Left lung (tissue), 10 donors: ENCODE data around the gene LHFPL3. TPM values are rescaled to one million over a fixed set of nuclear protein-coding genes. Genes with fewer than 3 reads are reported as not detected.

Experiments used
- ATAC-seq: fragments of 200-7000 bp; cut with Tn5 transposase; one replicate; pipeline ENCODE4 v1.9.1; 2020; ENCODE audit warnings: moderate library complexity
- DNase-seq, 4 donors: peaks; one replicate each; pipeline ENCODE4 v3.0.0-alpha.2; 2013 to 2020
- H3K27ac ChIP-seq, 2 donors: fragments of 200-600 bp; sonication (generic) in 1 of 2; one replicate each; pipeline versions ENCODE4 v1.5.0 to v1.8.0; 2020 to 2021
- H3K27me3 ChIP-seq, 2 donors: fragments of 200-600 bp; sonication (generic) in 1 of 2; one replicate each; pipeline versions ENCODE4 v1.5.0 to v1.8.0; 2020 to 2021
- H3K36me3 ChIP-seq, 2 donors: fragments of 200-600 bp; sonication (generic) in 1 of 2; one replicate each; pipeline versions ENCODE4 v1.5.0 to v1.8.0; 2020 to 2021
- H3K4me1 ChIP-seq, 2 donors: fragments of 200-600 bp; one replicate each; pipeline ENCODE4 v1.8.0; 2021
- H3K4me3 ChIP-seq, 2 donors: fragments of 200-600 bp; sonication (generic) in 1 of 2; one replicate each; pipeline versions ENCODE4 v1.5.0 to v1.8.0; 2020 to 2021; ENCODE audit warnings: mild to moderate bottlenecking in 1 of 2
- H3K9me3 ChIP-seq, 2 donors: fragments of 200-600 bp; sonication (generic) in 1 of 2; one replicate each; pipeline versions ENCODE4 v1.5.0 to v1.8.0; 2020 to 2021
- CTCF ChIP-seq, 2 donors: fragments of 200-600 bp; sonication (generic) in 1 of 2; IDR thresholded peaks; one replicate each; pipeline versions ENCODE4 v1.5.0 to v1.8.0; 2021; ENCODE audit warnings: antibody characterized with exemption in 2 of 2
- intact Hi-C, 2 donors: fragments of 100-400 bp; cut with DNase I; formaldehyde crosslinking; loops; one replicate each; pipeline versions ENCODE4 v1.11.2 to v1.14.2; 2022
- polyA plus RNA-seq, 6 donors: library from polyadenylated mRNA; unstranded; fragments of 120-200 nt; gene quantifications; one replicate each; pipeline ENCODE4 v1.2.1, GENCODE V29; 2013; ENCODE audit not compliant: insufficient read length in 6 of 6
- total RNA-seq, 2 donors: library from RNA; stranded (reverse); fragmentation: NEBNext Ultra II Directional; extraction: Animal tissue kit (Norgen Biotek cat#: 25700); gene quantifications; one replicate each; pipeline ENCODE4 v1.2.1, GENCODE V29; 2021
- donor health status: DM: no; HTN: yes; CAD: no.
- donor health status: DM: no; HTN: no; CAD: no.

The LHFPL3 gene
- total and polyA plus RNA-seq, 8 donors, result 1.0 to 3.7 (median 2.5) TPM; not detected in 2

- no peak overlapping the region for H3K4me3 ChIP-seq
- intact Hi-C loops, result no loop called here
- TF ChIP-seq CTCF (IDR thresholded peaks at IDR 0.05), result no peak
These were observed 462.0 kb downstream of the LHFPL3 start for GRCh38 chr7:104790440-104790839.

GRCh38 chr7:104791080-104791479 lies 462.7 kb downstream of the LHFPL3 start:
- Histone ChIP-seq H3K27ac (no peak overlapping the region), H3K9me3 (no peaks in the 10 kb centered on the region), H3K4me1 (no peaks in the 10 kb centered on the region), H3K36me3 (no peaks in the 10 kb centered on the region), H3K4me3 (no peak overlapping the region), H3K27me3 (no peaks in the 10 kb centered on the region)
- no peak for ATAC-seq
- TF ChIP-seq CTCF (IDR thresholded peaks at IDR 0.05), result no peak
- intact Hi-C loops, result no loop called here
- DNase-seq, result no peak

More at GRCh38 chr7:104790440-104790839, 462.0 kb downstream of the LHFPL3 start:
- Histone ChIP-seq H3K4me1 (no peaks in the 10 kb centered on the region), H3K27ac (no peak overlapping the region), H3K9me3 (no peaks in the 10 kb centered on the region), H3K36me3 (no peaks in the 10 kb centered on the region), H3K27me3 (no peaks in the 10 kb centered on the region)
- no peak for ATAC-seq
- DNase-seq, result no peak

- H3K4me3 ChIP-seq, result no peak overlapping the region
- no peaks in the 10 kb centered on the region for H3K9me3 ChIP-seq
- H3K36me3 ChIP-seq, result no peaks in the 10 kb centered on the region
- TF ChIP-seq CTCF (IDR thresholded peaks at IDR 0.05), result no peak
- intact Hi-C loops, result no loop called here
- no peak overlapping the region for H3K27ac ChIP-seq
- no peaks in the 10 kb centered on the region for H3K27me3 ChIP-seq
- no peaks in the 10 kb centered on the region for H3K4me1 ChIP-seq
- DNase-seq (no peak), ATAC-seq (no peak)
These were observed 464.7 kb downstream of the LHFPL3 start for GRCh38 chr7:104793066-104793465.

GRCh38 chr7:104794154-104794553 lies 465.8 kb downstream of the LHFPL3 start:
- H3K27me3 ChIP-seq, result no peaks in the 10 kb centered on the region
- no peak overlapping the region for H3K4me3 ChIP-seq
- H3K36me3 ChIP-seq, result no peaks in the 10 kb centered on the region
- intact Hi-C loops, result no loop called here
- no peak for ATAC-seq
- TF ChIP-seq CTCF (IDR thresholded peaks at IDR 0.05), result no peak
- H3K27ac ChIP-seq, result no peak overlapping the region
- H3K9me3 ChIP-seq, result no peaks in the 10 kb centered on the region
- H3K4me1 ChIP-seq, result no peaks in the 10 kb centered on the region
- no peak for DNase-seq

- no peak overlapping the region for H3K27ac ChIP-seq
- DNase-seq (no peak), ATAC-seq (no peak)
- H3K36me3 ChIP-seq, result no peaks in the 10 kb centered on the region
- intact Hi-C loops, result no loop called here
- no peak overlapping the region for H3K4me3 ChIP-seq
- no peaks in the 10 kb centered on the region for H3K27me3 ChIP-seq
- no peaks in the 10 kb centered on the region for H3K4me1 ChIP-seq
- no peaks in the 10 kb centered on the region for H3K9me3 ChIP-seq
- no peak for TF ChIP-seq CTCF (IDR thresholded peaks at IDR 0.05)
These were observed 466.2 kb downstream of the LHFPL3 start for GRCh38 chr7:104794589-104794988.
